ENCODE data around the gene ZBED4.

ZBED4 gene

GRCh38 chr22:49873228-49873940 is 19.7 kb downstream of the ZBED4 start:
- TF ChIP-seq CTCF (IDR thresholded peaks at IDR 0.05): no peak

GRCh38 chr22:49877642-49878041 is 24.0 kb downstream of the ZBED4 start:
- no peak for TF ChIP-seq CTCF (IDR thresholded peaks at IDR 0.05)

- no peak for TF ChIP-seq CTCF (IDR thresholded peaks at IDR 0.05)
Observed at GRCh38 chr22:49878206-49878605, 24.6 kb downstream of the ZBED4 start.

- no peak for TF ChIP-seq CTCF (IDR thresholded peaks at IDR 0.05)
Observed at GRCh38 chr22:49879871-49880270, 26.2 kb downstream of the ZBED4 start.

GRCh38 chr22:49880281-49880680 is 26.6 kb downstream of the ZBED4 start:
- TF ChIP-seq CTCF (IDR thresholded peaks at IDR 0.05): no peak

GRCh38 chr22:49881856-49882255 is 28.2 kb downstream of the ZBED4 start:
- TF ChIP-seq CTCF (IDR thresholded peaks at IDR 0.05): no peak

- no peak for TF ChIP-seq CTCF (IDR thresholded peaks at IDR 0.05)
Observed at GRCh38 chr22:49882519-49883293, 29.1 kb downstream of the ZBED4 start.
